Upper lobe of left lung (tissue), 6 donors: ENCODE results near the gene KARS1. TPM values are rescaled to one million over a fixed set of nuclear protein-coding genes. Genes with fewer than 3 reads are reported as not detected.

ENCODE experiments used
- ATAC-seq, 2 donors: fragments of 200-7000 bp; cut with Tn5 transposase; one replicate each; pipeline ENCODE4 v1.9.1; 2022; ENCODE audit warnings: mild to moderate bottlenecking in 2 of 2, moderate library complexity in 2 of 2; ENCODE audit not compliant: low FRiP score in 2 of 2
- DNase-seq, 2 donors: peaks; one replicate each; pipeline ENCODE4 v3.0.0-alpha.2; 2019 to 2020
- H3K27ac ChIP-seq, 4 donors: fragments of 200-600 bp; sonication (generic); one replicate each; pipeline ENCODE4 v1.5.1; 2016 to 2019
- H3K27me3 ChIP-seq, 4 donors: fragments of 200-600 bp; sonication (generic); one replicate each; pipeline ENCODE4 v1.5.1; 2017 to 2019
- H3K36me3 ChIP-seq, 4 donors: fragments of 200-600 bp; sonication (generic); one replicate each; pipeline ENCODE4 v1.5.1; 2016 to 2019
- H3K4me1 ChIP-seq, 4 donors: fragments of 200-600 bp; sonication (generic); one replicate each; pipeline ENCODE4 v1.5.1; 2018 to 2019
- H3K4me3 ChIP-seq, 4 donors: fragments of 200-600 bp; sonication (generic); one replicate each; pipeline ENCODE4 v1.5.1; 2017 to 2019; ENCODE audit warnings: mild to moderate bottlenecking in 2 of 4, moderate library complexity in 1 of 4
- H3K9me3 ChIP-seq, 4 donors: fragments of 200-600 bp; sonication (generic); one replicate each; pipeline ENCODE4 v1.5.1; 2018 to 2019
- EP300 ChIP-seq, 4 donors: sonication (generic); formaldehyde crosslinking; IDR thresholded peaks; one replicate each; pipeline ENCODE4 v1.5.1; 2017; ENCODE audit warnings: antibody characterized with exemption in 4 of 4, control low read depth in 2 of 4
- POLR2A ChIP-seq, 4 donors: fragments of 450-650 bp; IDR thresholded peaks; one replicate each; pipeline ENCODE4 v1.5.1; 2016 to 2017; ENCODE audit warnings: antibody characterized with exemption in 4 of 4, mild to moderate bottlenecking in 2 of 4
- POLR2AphosphoS5 ChIP-seq, 2 donors: sonication (generic); formaldehyde crosslinking; IDR thresholded peaks; one replicate each; pipeline ENCODE4 v1.5.1; 2017; ENCODE audit warnings: antibody characterized with exemption in 2 of 2
- whole genome bisulfite sequencing, 2 donors: methylation state at CpG; one replicate each; pipeline ENCODE4 v1.1.5; 2017 to 2018; 5-methylcytosine and 5-hydroxymethylcytosine counted together
- total RNA-seq, 6 donors: library from RNA; depleted of rRNA in 4 of 6; stranded (reverse); fragments of >200 nt in 4 of 6; gene quantifications; one replicate each; pipeline versions ENCODE4 v1.1.0 to v1.2.1, GENCODE V29; 2016 to 2021
- TF ChIP-seq, protein P1 (sequence below), 6 experiments: fragments of 450-650 bp in 4 of 6; fragments of 200-600 bp in 2 of 6; sonication (generic) in 2 of 6; IDR thresholded peaks; one replicate each; pipeline ENCODE4 v1.5.1; 2016 to 2019; ENCODE audit warnings: antibody characterized with exemption in 6 of 6
- donor health status: DM: no; HTN: no; CAD: no; lungs with moderate emphysema.
- donor health status: DM: no; HTN: yes; CAD: no; lungs with severe emphysema.

Gene KARS1
- total RNA-seq, 6 donors from 2014 or later, result 59.4 to 94.2 (median 86.3) TPM

- ATAC-seq, result no peak
- H3K9me3 ChIP-seq, result no peaks in the 10 kb centered on the region
- peaks cover 34 to 45% (median 37%) of the 10 kb centered on the region in 4 donors for H3K4me1 ChIP-seq
- 71 to 88% methylated on average over 1 of the region's 1 CpG for WGBS, 2 donors
- peaks cover 40 to 49% (median 44%) of the 10 kb centered on the region in 4 donors for H3K36me3 ChIP-seq
- no peak overlapping the region for H3K4me3 ChIP-seq
- TF ChIP-seq POLR2AphosphoS5 (IDR thresholded peaks at IDR 0.05) (no peak), POLR2A (IDR thresholded peaks at IDR 0.05) (no peak), EP300 (IDR thresholded peaks at IDR 0.05) (no peak)
- TF ChIP-seq, protein P1, sequence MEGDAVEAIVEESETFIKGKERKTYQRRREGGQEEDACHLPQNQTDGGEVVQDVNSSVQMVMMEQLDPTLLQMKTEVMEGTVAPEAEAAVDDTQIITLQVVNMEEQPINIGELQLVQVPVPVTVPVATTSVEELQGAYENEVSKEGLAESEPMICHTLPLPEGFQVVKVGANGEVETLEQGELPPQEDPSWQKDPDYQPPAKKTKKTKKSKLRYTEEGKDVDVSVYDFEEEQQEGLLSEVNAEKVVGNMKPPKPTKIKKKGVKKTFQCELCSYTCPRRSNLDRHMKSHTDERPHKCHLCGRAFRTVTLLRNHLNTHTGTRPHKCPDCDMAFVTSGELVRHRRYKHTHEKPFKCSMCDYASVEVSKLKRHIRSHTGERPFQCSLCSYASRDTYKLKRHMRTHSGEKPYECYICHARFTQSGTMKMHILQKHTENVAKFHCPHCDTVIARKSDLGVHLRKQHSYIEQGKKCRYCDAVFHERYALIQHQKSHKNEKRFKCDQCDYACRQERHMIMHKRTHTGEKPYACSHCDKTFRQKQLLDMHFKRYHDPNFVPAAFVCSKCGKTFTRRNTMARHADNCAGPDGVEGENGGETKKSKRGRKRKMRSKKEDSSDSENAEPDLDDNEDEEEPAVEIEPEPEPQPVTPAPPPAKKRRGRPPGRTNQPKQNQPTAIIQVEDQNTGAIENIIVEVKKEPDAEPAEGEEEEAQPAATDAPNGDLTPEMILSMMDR (IDR thresholded peaks at IDR 0.05), result no peak
- H3K27me3 ChIP-seq, result no peaks in the 10 kb centered on the region
- H3K27ac ChIP-seq, result no peak overlapping the region
- no peak for DNase-seq
Measured at GRCh38 chr16:75653922-75654321, 6.5 kb upstream of the KARS1 start.

- peak overlapping the region; percentile 84 to 99 (median 92) for H3K4me3 ChIP-seq
- H3K4me1 ChIP-seq, result peaks cover 51 to 71% (median 55%) of the 10 kb centered on the region in 4 donors
- 0 to 1% methylated on average over 36 to 61 of the region's 62 CpGs for WGBS, 2 donors
- DNase-seq, result peak; percentile 88 to 89
- no peaks in the 10 kb centered on the region for H3K9me3 ChIP-seq
- H3K27ac ChIP-seq, result peak overlapping the region; percentile 97 to 99 (median 98)
- peak; percentile 80 to 91 for ATAC-seq
- no peaks in the 10 kb centered on the region for H3K27me3 ChIP-seq
- TF ChIP-seq POLR2AphosphoS5 (IDR thresholded peaks at IDR 0.05) (peak in 1 of 2 donors; percentile 69), EP300 (IDR thresholded peaks at IDR 0.05) (no peak), POLR2A (IDR thresholded peaks at IDR 0.05) (peak in 2 of 4 donors; percentile 5 to 41)
- TF ChIP-seq, protein P1 (IDR thresholded peaks at IDR 0.05), result no peak
- peaks cover 0 to 20% (median 2%) of the 10 kb centered on the region in 4 donors for H3K36me3 ChIP-seq
Measured at GRCh38 chr16:75648265-75649076, 1.0 kb upstream of the KARS1 start.

- peaks cover 0 to 33% (median 2%) of the 10 kb centered on the region in 4 donors for H3K36me3 ChIP-seq
- WGBS, 2 donors, result 0% methylated on average over 18 of the region's 18 CpGs
- peak overlapping the region; percentile 97 to 99 (median 98) for H3K27ac ChIP-seq
- ATAC-seq, result peak; percentile 21 to 43
- no peak for DNase-seq
- H3K4me3 ChIP-seq, result peak overlapping the region; percentile 84 to 99 (median 92)
- no peaks in the 10 kb centered on the region for H3K9me3 ChIP-seq
- peaks cover 40 to 57% (median 44%) of the 10 kb centered on the region in 4 donors for H3K4me1 ChIP-seq
- TF ChIP-seq, protein P1 (IDR thresholded peaks at IDR 0.05), result no peak
- TF ChIP-seq POLR2AphosphoS5 (IDR thresholded peaks at IDR 0.05) (no peak), EP300 (IDR thresholded peaks at IDR 0.05) (no peak), POLR2A (IDR thresholded peaks at IDR 0.05) (no peak)
- H3K27me3 ChIP-seq, result no peaks in the 10 kb centered on the region
Measured at GRCh38 chr16:75647112-75647491, 363 bp downstream of the KARS1 start.

DNA sequence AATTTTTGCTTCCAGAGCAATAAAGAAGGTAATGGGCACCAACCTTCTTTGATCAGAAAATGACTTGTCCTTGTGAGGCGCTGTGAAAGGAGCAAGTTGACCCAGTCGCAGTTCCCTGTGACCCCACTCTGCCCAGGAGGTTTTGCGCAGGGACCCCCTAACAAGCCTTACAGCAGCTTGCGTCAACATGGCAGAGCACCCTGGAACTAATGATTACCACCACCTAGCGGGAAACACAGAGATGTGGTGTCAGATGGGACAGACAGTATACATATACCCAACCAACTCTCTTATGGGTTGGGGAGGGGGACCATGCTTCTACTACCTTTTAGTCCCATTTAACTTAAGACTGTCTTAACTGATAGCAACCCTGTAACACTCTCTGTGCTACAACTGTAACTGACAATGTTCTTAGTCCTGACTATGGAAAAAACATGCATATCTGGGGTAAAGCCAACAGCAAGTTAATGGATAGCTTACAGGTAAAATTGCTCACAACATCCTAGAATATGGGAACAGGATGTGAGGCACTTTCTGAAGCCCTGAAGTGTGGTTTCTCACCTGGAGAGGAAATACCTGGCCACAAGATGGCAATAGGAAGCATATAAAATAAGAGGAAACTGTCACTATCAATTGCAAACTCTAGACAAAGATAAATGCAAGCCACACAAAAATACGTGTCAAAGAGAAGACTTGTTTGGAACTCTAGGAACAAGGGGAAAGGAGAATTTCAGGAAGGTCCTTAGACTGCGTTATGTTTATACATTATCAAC, 3.0 kb downstream of the KARS1 start:
- no peak for ATAC-seq

More for the DNA sequence above, 3.0 kb downstream of the KARS1 start:
- Histone ChIP-seq H3K9me3 (no peaks in the 10 kb centered on the region), H3K27ac (no peak overlapping the region), H3K4me1 (peaks cover 19 to 32% (median 21%) of the 10 kb centered on the region in 4 donors), H3K36me3 (peaks cover 16 to 58% (median 24%) of the 10 kb centered on the region in 4 donors), H3K27me3 (no peaks in the 10 kb centered on the region), H3K4me3 (no peak overlapping the region)
- WGBS, 2 donors, result 86 to 93% methylated on average over 7 of the region's 7 CpGs
- TF ChIP-seq POLR2AphosphoS5 (IDR thresholded peaks at IDR 0.05), result no peak
- no peak for TF ChIP-seq EP300 (IDR thresholded peaks at IDR 0.05)
- no peak for TF ChIP-seq POLR2A (IDR thresholded peaks at IDR 0.05)
- TF ChIP-seq, protein P1 (IDR thresholded peaks at IDR 0.05), result no peak
- DNase-seq, result no peak
